ENCODE data around the gene TMEM33.
"Not testable (repeated sequence)": the region's sequence is repeated elsewhere in the genome, so short reads cannot be mapped to it uniquely, and the experiment has no call there.

TMEM33 gene

GRCh38 chr4:41912546-41912945 is 22.7 kb upstream of the TMEM33 start:
- H3K4me3 ChIP-seq (replicated peaks; ENCODE audit: insufficient read depth, low read length), result no peak overlapping the region
- TF ChIP-seq GABPA (IDR thresholded peaks at IDR 0.05; ENCODE audit: low read depth), result no peak
- DNase-seq (ENCODE audit: low read depth in 1 of 2, low spot score in 1 of 2), result no peak
- no peaks in the 10 kb centered on the region for H3K27me3 ChIP-seq (ENCODE audit: insufficient read depth, poor library complexity, severe bottlenecking)
- H3K27ac ChIP-seq (replicated peaks), result no peak overlapping the region

DNA sequence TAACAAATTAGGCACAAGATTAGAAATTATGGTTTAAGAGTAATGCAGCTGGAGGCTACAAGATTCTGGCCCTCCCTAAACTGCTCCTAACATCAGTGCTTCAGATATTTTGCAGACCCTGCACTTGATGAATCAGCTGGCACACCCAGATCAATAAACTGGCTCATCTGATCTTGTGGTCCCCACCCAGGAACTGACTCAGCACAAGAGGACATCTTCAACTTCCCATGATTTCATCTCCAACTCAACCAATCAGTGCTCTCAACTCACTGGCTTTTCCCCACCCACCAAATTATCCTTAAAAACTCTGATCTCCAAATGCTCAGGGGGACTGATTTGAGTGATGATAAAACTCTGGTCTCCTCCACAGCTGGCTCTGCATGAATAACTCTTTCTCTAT is 21.7 kb upstream of the TMEM33 start:
- TF ChIP-seq SPI1 (IDR thresholded peaks at IDR 0.05; ENCODE audit: borderline replicate concordance, low read depth) (no peak), POLR2AphosphoS5 (IDR thresholded peaks at IDR 0.05; ENCODE audit: low read depth) (no peak), GABPA (IDR thresholded peaks at IDR 0.05; ENCODE audit: low read depth) (no peak)
- TF ChIP-seq, protein P1, sequence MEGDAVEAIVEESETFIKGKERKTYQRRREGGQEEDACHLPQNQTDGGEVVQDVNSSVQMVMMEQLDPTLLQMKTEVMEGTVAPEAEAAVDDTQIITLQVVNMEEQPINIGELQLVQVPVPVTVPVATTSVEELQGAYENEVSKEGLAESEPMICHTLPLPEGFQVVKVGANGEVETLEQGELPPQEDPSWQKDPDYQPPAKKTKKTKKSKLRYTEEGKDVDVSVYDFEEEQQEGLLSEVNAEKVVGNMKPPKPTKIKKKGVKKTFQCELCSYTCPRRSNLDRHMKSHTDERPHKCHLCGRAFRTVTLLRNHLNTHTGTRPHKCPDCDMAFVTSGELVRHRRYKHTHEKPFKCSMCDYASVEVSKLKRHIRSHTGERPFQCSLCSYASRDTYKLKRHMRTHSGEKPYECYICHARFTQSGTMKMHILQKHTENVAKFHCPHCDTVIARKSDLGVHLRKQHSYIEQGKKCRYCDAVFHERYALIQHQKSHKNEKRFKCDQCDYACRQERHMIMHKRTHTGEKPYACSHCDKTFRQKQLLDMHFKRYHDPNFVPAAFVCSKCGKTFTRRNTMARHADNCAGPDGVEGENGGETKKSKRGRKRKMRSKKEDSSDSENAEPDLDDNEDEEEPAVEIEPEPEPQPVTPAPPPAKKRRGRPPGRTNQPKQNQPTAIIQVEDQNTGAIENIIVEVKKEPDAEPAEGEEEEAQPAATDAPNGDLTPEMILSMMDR (IDR thresholded peaks at IDR 0.05; ENCODE audit: insufficient read depth, low read length), result no peak
- TF ChIP-seq, protein P2, sequence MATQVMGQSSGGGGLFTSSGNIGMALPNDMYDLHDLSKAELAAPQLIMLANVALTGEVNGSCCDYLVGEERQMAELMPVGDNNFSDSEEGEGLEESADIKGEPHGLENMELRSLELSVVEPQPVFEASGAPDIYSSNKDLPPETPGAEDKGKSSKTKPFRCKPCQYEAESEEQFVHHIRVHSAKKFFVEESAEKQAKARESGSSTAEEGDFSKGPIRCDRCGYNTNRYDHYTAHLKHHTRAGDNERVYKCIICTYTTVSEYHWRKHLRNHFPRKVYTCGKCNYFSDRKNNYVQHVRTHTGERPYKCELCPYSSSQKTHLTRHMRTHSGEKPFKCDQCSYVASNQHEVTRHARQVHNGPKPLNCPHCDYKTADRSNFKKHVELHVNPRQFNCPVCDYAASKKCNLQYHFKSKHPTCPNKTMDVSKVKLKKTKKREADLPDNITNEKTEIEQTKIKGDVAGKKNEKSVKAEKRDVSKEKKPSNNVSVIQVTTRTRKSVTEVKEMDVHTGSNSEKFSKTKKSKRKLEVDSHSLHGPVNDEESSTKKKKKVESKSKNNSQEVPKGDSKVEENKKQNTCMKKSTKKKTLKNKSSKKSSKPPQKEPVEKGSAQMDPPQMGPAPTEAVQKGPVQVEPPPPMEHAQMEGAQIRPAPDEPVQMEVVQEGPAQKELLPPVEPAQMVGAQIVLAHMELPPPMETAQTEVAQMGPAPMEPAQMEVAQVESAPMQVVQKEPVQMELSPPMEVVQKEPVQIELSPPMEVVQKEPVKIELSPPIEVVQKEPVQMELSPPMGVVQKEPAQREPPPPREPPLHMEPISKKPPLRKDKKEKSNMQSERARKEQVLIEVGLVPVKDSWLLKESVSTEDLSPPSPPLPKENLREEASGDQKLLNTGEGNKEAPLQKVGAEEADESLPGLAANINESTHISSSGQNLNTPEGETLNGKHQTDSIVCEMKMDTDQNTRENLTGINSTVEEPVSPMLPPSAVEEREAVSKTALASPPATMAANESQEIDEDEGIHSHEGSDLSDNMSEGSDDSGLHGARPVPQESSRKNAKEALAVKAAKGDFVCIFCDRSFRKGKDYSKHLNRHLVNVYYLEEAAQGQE (IDR thresholded peaks at IDR 0.05; ENCODE audit: insufficient replicate concordance, low read depth), result no peak
- DNase-seq (ENCODE audit: low read depth in 1 of 2, low spot score in 1 of 2), result no peak
- Histone ChIP-seq H3K27ac (replicated peaks) (no peak overlapping the region), H3K27me3 (ENCODE audit: insufficient read depth, poor library complexity, severe bottlenecking) (no peaks in the 10 kb centered on the region), H3K4me3 (replicated peaks; ENCODE audit: insufficient read depth, low read length) (no peak overlapping the region)

DNA sequence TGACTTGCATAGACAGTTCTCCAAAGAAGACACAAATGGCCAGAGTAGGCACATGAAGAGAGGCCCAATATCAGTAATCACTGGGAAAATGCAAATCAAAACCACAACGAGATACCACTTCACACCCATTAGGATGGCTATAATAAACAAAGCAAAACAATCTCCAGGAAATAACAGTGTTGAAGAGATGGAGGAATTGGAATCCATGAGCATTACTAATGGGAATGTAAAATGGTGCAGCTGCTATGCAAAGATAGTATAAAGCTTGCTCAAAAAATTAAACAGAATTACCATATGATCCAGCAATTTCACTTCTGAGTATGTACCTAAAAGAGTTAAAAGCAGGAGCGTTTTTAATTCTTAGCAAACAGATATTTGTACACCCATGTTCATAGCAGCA is 17.0 kb upstream of the TMEM33 start:
- Histone ChIP-seq H3K27me3 (ENCODE audit: insufficient read depth, poor library complexity, severe bottlenecking) (no peaks in the 10 kb centered on the region), H3K27ac (replicated peaks) (no peak overlapping the region), H3K4me3 (replicated peaks; ENCODE audit: insufficient read depth, low read length) (no peak overlapping the region)
- TF ChIP-seq, protein P1 (IDR thresholded peaks at IDR 0.05; ENCODE audit: insufficient read depth, low read length), result no peak
- TF ChIP-seq SPI1 (IDR thresholded peaks at IDR 0.05; ENCODE audit: borderline replicate concordance, low read depth) (no peak), POLR2AphosphoS5 (IDR thresholded peaks at IDR 0.05; ENCODE audit: low read depth) (no peak), GABPA (IDR thresholded peaks at IDR 0.05; ENCODE audit: low read depth) (no peak)
- TF ChIP-seq, protein P2 (IDR thresholded peaks at IDR 0.05; ENCODE audit: insufficient replicate concordance, low read depth), result no peak
- DNase-seq (ENCODE audit: low read depth in 1 of 2, low spot score in 1 of 2), result no peak

DNA sequence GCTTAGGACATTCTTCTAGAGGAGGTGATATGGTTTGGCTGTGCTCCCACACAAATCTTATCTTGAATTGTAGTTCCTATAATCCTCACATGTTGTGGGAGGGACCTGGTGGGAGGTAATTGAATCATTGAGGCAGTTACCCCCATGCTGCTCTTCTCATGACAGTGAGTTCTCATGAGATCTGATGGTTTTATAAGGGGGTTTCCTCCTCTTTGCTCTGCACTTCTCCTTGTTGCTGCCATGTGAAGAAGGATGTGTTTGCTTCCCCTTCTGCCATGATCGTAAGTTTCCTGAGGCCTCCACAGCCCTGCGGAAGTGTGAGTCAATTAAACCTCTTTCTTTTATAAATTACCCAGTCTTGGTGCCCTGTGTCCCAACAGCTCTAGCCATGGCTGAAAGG is 14.8 kb upstream of the TMEM33 start:
- H3K27me3 ChIP-seq (ENCODE audit: insufficient read depth, poor library complexity, severe bottlenecking); H3K27ac ChIP-seq (replicated peaks); H3K4me3 ChIP-seq (replicated peaks; ENCODE audit: insufficient read depth, low read length): not testable (repeated sequence)
- peak in 1 of 2 experiments; percentile 27 for DNase-seq (ENCODE audit: low read depth in 1 of 2, low spot score in 1 of 2)

DNA sequence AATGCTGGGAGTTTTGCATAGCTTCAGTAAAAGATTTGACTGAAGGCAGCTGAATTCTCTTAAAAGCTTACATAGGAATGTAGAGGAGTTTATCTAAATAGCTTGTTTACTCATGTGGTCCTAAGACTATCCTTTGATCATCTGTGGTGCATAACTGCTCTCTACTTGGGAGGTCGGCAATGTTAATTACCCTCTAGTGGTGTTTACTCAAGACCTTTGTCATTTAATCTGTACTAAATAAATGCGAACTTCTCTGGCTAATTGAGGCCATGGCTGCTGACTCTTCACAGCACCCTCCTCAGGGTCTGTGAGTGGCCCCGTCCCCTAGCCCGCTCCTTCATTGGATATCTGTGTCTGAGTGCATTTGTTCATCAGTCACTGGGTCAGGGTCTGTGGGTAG is 13.8 kb upstream of the TMEM33 start:
- Histone ChIP-seq H3K27me3 (ENCODE audit: insufficient read depth, poor library complexity, severe bottlenecking) (no peaks in the 10 kb centered on the region), H3K27ac (replicated peaks) (no peak overlapping the region), H3K4me3 (replicated peaks; ENCODE audit: insufficient read depth, low read length) (no peak overlapping the region)
- TF ChIP-seq, protein P2 (IDR thresholded peaks at IDR 0.05; ENCODE audit: insufficient replicate concordance, low read depth), result no peak
- TF ChIP-seq GABPA (IDR thresholded peaks at IDR 0.05; ENCODE audit: low read depth) (no peak), POLR2AphosphoS5 (IDR thresholded peaks at IDR 0.05; ENCODE audit: low read depth) (no peak), SPI1 (IDR thresholded peaks at IDR 0.05; ENCODE audit: borderline replicate concordance, low read depth) (no peak)
- TF ChIP-seq, protein P1 (IDR thresholded peaks at IDR 0.05; ENCODE audit: insufficient read depth, low read length), result no peak
- DNase-seq (ENCODE audit: low read depth in 1 of 2, low spot score in 1 of 2), result no peak

All from HL-60 (cell line).